ENCODE results near the gene CEP131.

DNA sequence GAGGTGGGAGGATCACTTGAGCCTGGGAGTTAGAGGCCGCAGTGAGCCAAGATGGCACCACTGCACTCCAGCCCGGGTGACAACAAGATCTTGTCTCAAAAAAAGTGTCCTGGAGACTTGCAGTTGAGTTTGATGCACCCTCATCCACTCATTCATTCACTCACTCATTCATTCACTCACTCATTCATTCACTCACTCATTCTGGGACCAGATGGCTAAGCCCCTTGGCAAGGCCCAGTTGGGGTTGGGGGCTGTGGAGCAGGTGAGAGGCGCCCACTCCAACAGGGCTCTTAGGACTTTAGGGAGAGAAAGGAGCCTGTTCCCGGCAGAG, 55.6 kb downstream of the CEP131 start:
- no peak for TF ChIP-seq POLR2AphosphoS5 (IDR thresholded peaks at IDR 0.05; ENCODE audit: low read depth, low read length)
- TF ChIP-seq REST (IDR thresholded peaks at IDR 0.05; ENCODE audit: insufficient read depth in 1 of 2, low read depth in 2 of 2, low read length in 2 of 2), result no peak
- TF ChIP-seq SIN3A (IDR thresholded peaks at IDR 0.05; ENCODE audit: borderline replicate concordance, insufficient read depth, low read length), result no peak
- no peak for TF ChIP-seq TAF1 (IDR thresholded peaks at IDR 0.05; ENCODE audit: borderline replicate concordance, insufficient read depth, low read length)
- TF ChIP-seq FOXP2 (optimal IDR thresholded peaks at IDR 0.05; ENCODE audit: borderline replicate concordance, extremely low read depth, extremely low read length, insufficient read depth), result no peak

All from PFSK-1 (cell line).